OCI-LY7 (cell line): ENCODE measurements around the gene ZDHHC3. TPM values are rescaled to one million over a fixed set of nuclear protein-coding genes. Genes with fewer than 3 reads are reported as not detected.
A peak's percentile ranks its signal among the peaks of the same experiment; 100 is the strongest.

Source experiments
- BruUV-seq: library from RNA; stranded (reverse); fragments of 400-500 nt; replicated peaks from 2 replicates; lab custom pipeline; 2021; lab: Mats Ljungman, UMichigan
- CTCF ChIA-PET: fragments of 300-600 bp; sonication (Branson Sonifier 250); formaldehyde crosslinking; loops from one replicate; lab custom pipeline; 2022; ENCODE audit warnings: antibody characterized with exemption; ENCODE audit not compliant: unreplicated experiment; lab: Charles Lee
- POLR2A ChIA-PET: fragments of 300-600 bp; sonication (Branson Sonifier 250); formaldehyde crosslinking; loops from one replicate; lab custom pipeline; 2022; ENCODE audit warnings: antibody characterized with exemption; lab: Charles Lee
- DNase-seq: peaks from one replicate; pipeline ENCODE4 v3.0.0-alpha.2; 2015; ENCODE audit warnings: low spot score
- H2AFZ ChIP-seq: fragments of 200-600 bp; sonication (generic), shearing (Covaris generic); 2 replicates; pipeline ENCODE4 v1.6.1; 2014; ENCODE audit warnings: mild to moderate bottlenecking, antibody characterized with exemption, low read length, moderate library complexity
- H3K27ac ChIP-seq: fragments of 200-600 bp; sonication (generic); 2 replicates; pipeline ENCODE4 v1.5.1; 2014; ENCODE audit warnings: mixed run types, low read depth, mild to moderate bottlenecking, moderate library complexity, low read length, inconsistent platforms; ENCODE audit not compliant: poor library complexity, severe bottlenecking
- H3K36me3 ChIP-seq: fragments of 200-600 bp; sonication (generic); 2 replicates; pipeline ENCODE4 v1.6.1; 2014; ENCODE audit warnings: mild to moderate bottlenecking, antibody characterized with exemption, low read length, moderate library complexity, mixed read lengths; ENCODE audit not compliant: insufficient read depth
- H3K4me1 ChIP-seq: fragments of 200-600 bp; sonication (generic); 2 replicates; pipeline ENCODE4 v1.5.1; 2014; ENCODE audit warnings: mild to moderate bottlenecking, low read length; ENCODE audit not compliant: insufficient read depth, poor library complexity, severe bottlenecking
- H3K4me2 ChIP-seq: fragments of 200-600 bp; sonication (generic); 2 replicates; pipeline ENCODE4 v1.6.1; 2014; ENCODE audit warnings: mild to moderate bottlenecking, low read length
- H3K4me3 ChIP-seq: fragments of 200-600 bp; sonication (generic); 2 replicates; pipeline ENCODE4 v1.5.1; 2014; ENCODE audit warnings: mild to moderate bottlenecking, low read depth, low read length; ENCODE audit not compliant: poor library complexity, severe bottlenecking
- H3K79me2 ChIP-seq: fragments of 200-600 bp; sonication (generic); 2 replicates; pipeline ENCODE4 v1.6.1; 2016; ENCODE audit warnings: low read depth, mild to moderate bottlenecking, low read length, moderate library complexity, mixed read lengths; ENCODE audit not compliant: insufficient read depth
- H3K9me2 ChIP-seq: fragments of 200-600 bp; sonication (generic); 2 replicates; pipeline ENCODE4 v1.6.1; 2016; ENCODE audit warnings: mild to moderate bottlenecking, low read length, mixed read lengths; ENCODE audit not compliant: insufficient read depth
- H3K9me3 ChIP-seq: fragments of 200-600 bp; sonication (generic); 2 replicates; pipeline ENCODE4 v1.6.1; 2014; ENCODE audit warnings: mild to moderate bottlenecking, mixed run types, low read length, mixed read lengths
- H4K20me1 ChIP-seq: fragments of 200-600 bp; sonication (generic); 2 replicates; pipeline ENCODE4 v1.6.1; 2014; ENCODE audit warnings: mild to moderate bottlenecking, antibody characterized with exemption, low read length, moderate library complexity, mixed read lengths; ENCODE audit not compliant: insufficient read depth
- EZH2phosphoT487 ChIP-seq: fragments of 200-600 bp; sonication (generic); IDR thresholded peaks from 2 replicates; pipeline ENCODE4 v1.6.1; 2018; ENCODE audit warnings: low read depth, borderline replicate concordance, mild to moderate bottlenecking, mixed run types, antibody characterized with exemption, low read length, moderate library complexity, mixed read lengths
- intact Hi-C: fragments of 100-400 bp; cut with micrococcal nuclease; formaldehyde crosslinking; loops from one replicate; pipeline ENCODE4 v1.10.0; 2022; ENCODE audit not compliant: unreplicated experiment
- total RNA-seq, 2 experiments: library from RNA; depleted of rRNA in 1 of 2; stranded (reverse); fragments of >200 nt in 1 of 2; shearing (Covaris generic) in 1 of 2; gene quantifications; 2 replicates each; pipeline ENCODE4 v1.2.3, GENCODE V29; 2014 to 2022
- TF ChIP-seq, protein P1 (sequence below): fragments of 200-600 bp; sonication (generic); conservative IDR thresholded peaks from 2 replicates; pipeline ENCODE4 v1.5.1; 2014; ENCODE audit warnings: mild to moderate bottlenecking, antibody characterized with exemption, low read length, moderate library complexity, mixed read lengths

ZDHHC3 gene
- total RNA-seq, 2 experiments from 2014 or later, result 53.1 to 53.6 TPM

DNA sequence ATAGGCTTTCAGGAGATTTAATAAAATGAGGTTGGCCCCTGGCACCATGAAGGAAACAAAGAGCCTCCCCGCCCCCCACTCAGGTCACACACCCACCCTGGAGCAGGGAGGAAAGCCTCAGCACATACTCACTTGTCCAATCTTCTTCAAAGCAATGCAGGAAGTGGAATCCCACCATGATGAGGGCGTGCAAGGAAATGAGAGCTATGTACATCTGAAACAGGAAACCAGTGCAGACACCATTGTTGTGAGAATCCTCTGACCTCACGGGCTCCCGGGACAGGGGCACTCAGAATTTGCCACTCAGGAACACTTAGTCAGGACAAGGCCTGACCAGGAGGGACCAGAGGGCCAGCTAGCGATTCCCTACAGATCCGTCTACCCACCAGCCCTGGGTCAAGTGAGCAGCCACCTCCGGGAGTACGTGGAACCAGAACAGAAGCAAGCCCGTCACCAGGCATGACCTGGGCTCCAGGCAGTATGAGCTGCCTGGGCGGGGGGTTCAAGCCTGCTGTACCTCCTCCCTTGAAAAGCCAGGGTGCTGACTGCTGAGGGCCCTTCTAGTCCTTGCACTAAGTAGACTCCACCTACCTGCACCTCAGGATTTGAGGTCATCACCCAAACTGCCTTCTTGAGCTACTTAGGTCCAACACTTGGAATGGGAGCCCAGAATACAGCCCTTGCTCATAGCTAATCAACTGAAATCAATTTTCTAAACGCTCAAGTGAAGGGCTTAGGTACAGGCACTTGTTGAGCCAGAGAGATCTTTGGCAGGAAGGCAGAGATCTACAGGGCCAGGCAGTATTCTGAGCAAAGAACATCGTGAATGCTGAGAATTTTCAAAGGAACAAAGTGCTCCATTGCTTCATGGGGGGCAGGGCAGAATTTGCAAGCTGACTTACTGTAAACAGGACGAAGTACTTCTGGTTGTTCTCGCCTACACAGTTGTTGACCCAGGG is 42.7 kb downstream of the ZDHHC3 start:
- TF ChIP-seq EZH2phosphoT487, result no peak
- TF ChIP-seq, protein P1, sequence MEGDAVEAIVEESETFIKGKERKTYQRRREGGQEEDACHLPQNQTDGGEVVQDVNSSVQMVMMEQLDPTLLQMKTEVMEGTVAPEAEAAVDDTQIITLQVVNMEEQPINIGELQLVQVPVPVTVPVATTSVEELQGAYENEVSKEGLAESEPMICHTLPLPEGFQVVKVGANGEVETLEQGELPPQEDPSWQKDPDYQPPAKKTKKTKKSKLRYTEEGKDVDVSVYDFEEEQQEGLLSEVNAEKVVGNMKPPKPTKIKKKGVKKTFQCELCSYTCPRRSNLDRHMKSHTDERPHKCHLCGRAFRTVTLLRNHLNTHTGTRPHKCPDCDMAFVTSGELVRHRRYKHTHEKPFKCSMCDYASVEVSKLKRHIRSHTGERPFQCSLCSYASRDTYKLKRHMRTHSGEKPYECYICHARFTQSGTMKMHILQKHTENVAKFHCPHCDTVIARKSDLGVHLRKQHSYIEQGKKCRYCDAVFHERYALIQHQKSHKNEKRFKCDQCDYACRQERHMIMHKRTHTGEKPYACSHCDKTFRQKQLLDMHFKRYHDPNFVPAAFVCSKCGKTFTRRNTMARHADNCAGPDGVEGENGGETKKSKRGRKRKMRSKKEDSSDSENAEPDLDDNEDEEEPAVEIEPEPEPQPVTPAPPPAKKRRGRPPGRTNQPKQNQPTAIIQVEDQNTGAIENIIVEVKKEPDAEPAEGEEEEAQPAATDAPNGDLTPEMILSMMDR, result no peak
- Histone ChIP-seq H3K79me2 (no peaks in the 10 kb centered on the region), H3K4me2 (no peak overlapping the region), H3K36me3 (peaks cover 85% of the 10 kb centered on the region), H3K9me2 (no peaks in the 10 kb centered on the region), H3K4me3 (no peak overlapping the region), H2AFZ (no peak overlapping the region), H4K20me1 (no peaks in the 10 kb centered on the region), H3K9me3 (no peaks in the 10 kb centered on the region), H3K4me1 (no peaks in the 10 kb centered on the region), H3K27ac (no peak overlapping the region)
- intact Hi-C loops, result no loop called here
- BruUV-seq, result no TSS peak
- CTCF ChIA-PET, result no interaction called here
- POLR2A ChIA-PET, result no interaction called here
- no peak for DNase-seq

DNA sequence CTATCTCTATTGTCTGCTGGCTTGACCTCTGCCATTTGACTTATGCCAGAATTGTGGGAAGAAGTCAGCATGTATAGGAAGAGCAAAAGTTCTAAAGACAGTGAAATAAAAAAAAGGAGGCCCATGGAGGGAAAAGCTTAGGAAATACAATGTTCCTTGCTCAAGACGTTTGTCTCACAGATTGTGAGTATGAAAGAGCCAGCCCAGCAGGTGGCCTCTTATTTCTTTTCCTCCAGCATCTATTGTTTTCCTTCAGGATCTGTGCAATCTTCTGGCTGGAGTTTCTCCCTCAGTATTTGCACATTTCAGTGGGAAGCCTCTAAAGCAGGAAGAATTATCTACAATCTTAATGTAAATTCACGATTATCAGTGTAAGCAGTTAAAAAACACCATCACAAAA is 43.7 kb downstream of the ZDHHC3 start:
- no peaks in the 10 kb centered on the region for H3K4me1 ChIP-seq
- H4K20me1 ChIP-seq, result no peaks in the 10 kb centered on the region
- H3K36me3 ChIP-seq, result peaks cover 83% of the 10 kb centered on the region
- DNase-seq, result no peak
- TSS peak; percentile 13 for BruUV-seq
- H3K4me3 ChIP-seq, result no peak overlapping the region
- POLR2A ChIA-PET, result no interaction called here
- no peaks in the 10 kb centered on the region for H3K9me2 ChIP-seq
- H3K79me2 ChIP-seq, result no peaks in the 10 kb centered on the region
- CTCF ChIA-PET, result no interaction called here
- intact Hi-C loops, result no loop called here
- H3K4me2 ChIP-seq, result no peak overlapping the region
- no peak overlapping the region for H3K27ac ChIP-seq
- no peaks in the 10 kb centered on the region for H3K9me3 ChIP-seq
- TF ChIP-seq EZH2phosphoT487, result no peak
- TF ChIP-seq, protein P1, result no peak
- no peak overlapping the region for H2AFZ ChIP-seq

DNA sequence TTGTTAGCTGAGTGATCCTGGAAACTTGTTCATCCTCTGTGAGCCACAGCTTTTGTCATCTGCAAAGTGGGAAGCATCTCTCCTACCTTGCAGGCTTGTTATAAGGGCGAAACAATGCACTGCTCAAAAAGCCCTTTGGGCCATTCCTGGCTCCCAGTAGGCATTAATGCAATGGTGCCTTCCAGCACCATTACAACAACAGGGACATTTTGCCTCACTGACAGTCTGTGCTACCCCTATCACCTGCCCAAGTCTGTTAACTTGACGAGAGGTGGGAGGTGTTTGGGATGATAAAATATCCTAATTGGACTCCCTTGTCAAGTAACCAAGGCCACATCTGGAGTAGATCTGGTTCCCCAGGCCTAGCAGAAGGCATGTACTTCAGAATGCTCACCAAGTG is 44.2 kb downstream of the ZDHHC3 start:
- no peaks in the 10 kb centered on the region for H3K79me2 ChIP-seq
- BruUV-seq, result no TSS peak
- H3K36me3 ChIP-seq, result peaks cover 88% of the 10 kb centered on the region

More for the DNA sequence above, 44.2 kb downstream of the ZDHHC3 start:
- DNase-seq, result no peak
- Histone ChIP-seq H3K4me3 (no peak overlapping the region), H3K9me3 (no peaks in the 10 kb centered on the region), H2AFZ (no peak overlapping the region), H3K4me2 (no peak overlapping the region), H4K20me1 (no peaks in the 10 kb centered on the region), H3K9me2 (no peaks in the 10 kb centered on the region), H3K4me1 (no peaks in the 10 kb centered on the region), H3K27ac (no peak overlapping the region)
- intact Hi-C loops, result no loop called here
- CTCF ChIA-PET, result no interaction called here
- TF ChIP-seq, protein P1, result no peak
- no peak for TF ChIP-seq EZH2phosphoT487
- POLR2A ChIA-PET, result no interaction called here
